MCF 10A (cell line): ENCODE measurements around the gene LGALS3BP. TPM values are rescaled to one million over a fixed set of nuclear protein-coding genes. Genes with fewer than 3 reads are reported as not detected.

Source experiments
- BruUV-seq: library from RNA; stranded (reverse); fragments of 400-500 nt; replicated peaks from 2 replicates; lab custom pipeline; 2021; lab: Mats Ljungman, UMichigan
- CTCF ChIA-PET: fragments of 300-600 bp; sonication (Branson Sonifier 250); formaldehyde crosslinking; extraction: SDS; loops from one replicate; lab custom pipeline; 2021; ENCODE audit warnings: antibody characterized with exemption, inconsistent platforms; lab: Yijun Ruan, JAX
- POLR2A ChIA-PET: fragments of 300-600, 350-650 bp; sonication (Branson Sonifier 250); formaldehyde crosslinking; extraction: SDS; loops from one replicate; lab custom pipeline; 2020; ENCODE audit warnings: antibody characterized with exemption, inconsistent platforms; lab: Yijun Ruan, JAX
- DNase-seq: peaks from one replicate; pipeline ENCODE4 v3.0.0-alpha.2; 2018; ENCODE audit not compliant: unreplicated experiment
- H3K27ac Mint-ChIP-seq: one replicate; pipeline ENCODE4 v1.8.0; 2022; ENCODE audit warnings: mild to moderate bottlenecking, low read depth, mixed read lengths; ENCODE audit not compliant: unreplicated experiment
- H3K27me3 Mint-ChIP-seq: one replicate; pipeline ENCODE4 v1.8.0; 2022; ENCODE audit warnings: mixed read lengths; ENCODE audit not compliant: insufficient read depth, unreplicated experiment
- H3K36me3 Mint-ChIP-seq: one replicate; pipeline ENCODE4 v1.8.0; 2022; ENCODE audit warnings: mild to moderate bottlenecking, moderate library complexity, mixed read lengths; ENCODE audit not compliant: insufficient read depth, unreplicated experiment
- H3K4me1 Mint-ChIP-seq: one replicate; pipeline ENCODE4 v1.8.0; 2022; ENCODE audit warnings: mixed read lengths; ENCODE audit not compliant: insufficient read depth, unreplicated experiment
- H3K4me3 Mint-ChIP-seq: one replicate; pipeline ENCODE4 v1.8.0; 2022; ENCODE audit warnings: mild to moderate bottlenecking, moderate library complexity, mixed read lengths; ENCODE audit not compliant: unreplicated experiment
- H3K9me3 Mint-ChIP-seq: one replicate; pipeline ENCODE4 v1.8.0; 2022; ENCODE audit warnings: mixed read lengths; ENCODE audit not compliant: unreplicated experiment
- CTCF ChIP-seq: fragments of 200-600 bp; IDR thresholded peaks from one replicate; pipeline ENCODE4 v1.8.0; 2022; ENCODE audit warnings: antibody characterized with exemption, mild to moderate bottlenecking; ENCODE audit not compliant: unreplicated experiment
- intact Hi-C: fragments of 100-400 bp; cut with micrococcal nuclease; formaldehyde crosslinking; loops from 2 replicates; pipeline ENCODE4 v1.14.1; 2022
- total RNA-seq: library from RNA; stranded (reverse); gene quantifications from 2 replicates; pipeline ENCODE4 v1.2.3, GENCODE V29; 2022

Gene LGALS3BP
- total RNA-seq, 1 experiment from 2014 or later = 58.0 TPM

- peaks cover 31% of the 10 kb centered on the region for H3K36me3 Mint-ChIP-seq
- H3K4me3 Mint-ChIP-seq = no peak overlapping the region
Measured at GRCh38 chr17:78971756-78972506, 7.8 kb downstream of the LGALS3BP start.

GRCh38 chr17:78970834-78971755 lies 8.6 kb downstream of the LGALS3BP start:
- H3K9me3 Mint-ChIP-seq = no peaks in the 10 kb centered on the region
- intact Hi-C loops = loop anchor here (1.0 to 2.0 kb wide), 3 partner anchors 88 to 474 kb away; no protein-coding TSS in a partner anchor
- TSS peak; percentile 51 for BruUV-seq
- no peak overlapping the region for H3K27ac Mint-ChIP-seq
- peak; percentile 72 for DNase-seq
- TF ChIP-seq CTCF = peak; percentile 83
- ChIA-PET CTCF (interaction anchor here (0.5 to 6.6 kb wide), 40 partner anchors 8 to 891 kb away, joined by 3 to 126 read pairs (median 4); partner anchors contain the start of gene LGALS3BP), POLR2A (interaction anchor here (0.6 to 2.5 kb wide), 7 partner anchors 18 to 131 kb away, joined by 3 to 11 read pairs (median 4); no protein-coding TSS in a partner anchor)
- H3K4me3 Mint-ChIP-seq = no peak overlapping the region
- peaks cover 8% of the 10 kb centered on the region for H3K4me1 Mint-ChIP-seq
- peaks cover 29% of the 10 kb centered on the region for H3K36me3 Mint-ChIP-seq
- no peaks in the 10 kb centered on the region for H3K27me3 Mint-ChIP-seq

More at GRCh38 chr17:78971756-78972506, 7.8 kb downstream of the LGALS3BP start:
- no peak for DNase-seq
- Mint-ChIP-seq H3K9me3 (no peaks in the 10 kb centered on the region), H3K27ac (no peak overlapping the region), H3K27me3 (no peaks in the 10 kb centered on the region), H3K4me1 (peaks cover 8% of the 10 kb centered on the region)
- BruUV-seq = no TSS peak
- ChIA-PET POLR2A (interaction anchor here (0.6 to 2.5 kb wide), 5 partner anchors 57 to 132 kb away, joined by 3 to 11 read pairs (median 4); no protein-coding TSS in a partner anchor), CTCF (interaction anchor here (0.5 to 6.6 kb wide), 28 partner anchors 9 to 890 kb away, joined by 3 to 126 read pairs (median 5); no protein-coding TSS in a partner anchor)
- intact Hi-C loops = loop anchor here (1.0 to 2.0 kb wide), 3 partner anchors 89 to 475 kb away; no protein-coding TSS in a partner anchor
- TF ChIP-seq CTCF = no peak

GRCh38 chr17:78969865-78970264 lies 9.9 kb downstream of the LGALS3BP start:
- H3K36me3 Mint-ChIP-seq = peaks cover 21% of the 10 kb centered on the region
- CTCF ChIA-PET = interaction anchor here (0.8 to 6.6 kb wide), 3 partner anchors 46 to 106 kb away, joined by 3 to 126 read pairs (median 4); no protein-coding TSS in a partner anchor
- no peak for TF ChIP-seq CTCF
- H3K4me1 Mint-ChIP-seq = peaks cover 8% of the 10 kb centered on the region
- H3K4me3 Mint-ChIP-seq = no peak overlapping the region
- no peaks in the 10 kb centered on the region for H3K9me3 Mint-ChIP-seq
- BruUV-seq = no TSS peak
- POLR2A ChIA-PET = no interaction called here
- no peaks in the 10 kb centered on the region for H3K27me3 Mint-ChIP-seq
- intact Hi-C loops = loop anchor here (2.0 kb wide), 1 partner anchor 473 kb away; no protein-coding TSS in a partner anchor
- DNase-seq = no peak
- no peak overlapping the region for H3K27ac Mint-ChIP-seq
